GM13976 (cell line): ENCODE measurements around the gene WNK4.

Source experiments
- DNase-seq: peaks from one replicate; pipeline ENCODE4 v3.0.0; 2012; ENCODE audit warnings: low spot score
- in situ Hi-C: fragments of 300-500 bp; cut with MboI; formaldehyde crosslinking; loops from one replicate; pipeline ENCODE4 v1.12.0; 2022; ENCODE audit warnings: low sequenced_read_pairs, mixed read lengths, inconsistent platforms; ENCODE audit not compliant: unreplicated experiment
- TF ChIP-seq, protein P1 (sequence below): IDR thresholded peaks from 2 replicates; pipeline ENCODE4 v1.5.1; 2012; ENCODE audit warnings: borderline replicate concordance, mild to moderate bottlenecking; ENCODE audit not compliant: insufficient read depth; ENCODE audit errors: extremely low read depth, missing control alignments, control extremely low read depth

The WNK4 gene

DNA sequence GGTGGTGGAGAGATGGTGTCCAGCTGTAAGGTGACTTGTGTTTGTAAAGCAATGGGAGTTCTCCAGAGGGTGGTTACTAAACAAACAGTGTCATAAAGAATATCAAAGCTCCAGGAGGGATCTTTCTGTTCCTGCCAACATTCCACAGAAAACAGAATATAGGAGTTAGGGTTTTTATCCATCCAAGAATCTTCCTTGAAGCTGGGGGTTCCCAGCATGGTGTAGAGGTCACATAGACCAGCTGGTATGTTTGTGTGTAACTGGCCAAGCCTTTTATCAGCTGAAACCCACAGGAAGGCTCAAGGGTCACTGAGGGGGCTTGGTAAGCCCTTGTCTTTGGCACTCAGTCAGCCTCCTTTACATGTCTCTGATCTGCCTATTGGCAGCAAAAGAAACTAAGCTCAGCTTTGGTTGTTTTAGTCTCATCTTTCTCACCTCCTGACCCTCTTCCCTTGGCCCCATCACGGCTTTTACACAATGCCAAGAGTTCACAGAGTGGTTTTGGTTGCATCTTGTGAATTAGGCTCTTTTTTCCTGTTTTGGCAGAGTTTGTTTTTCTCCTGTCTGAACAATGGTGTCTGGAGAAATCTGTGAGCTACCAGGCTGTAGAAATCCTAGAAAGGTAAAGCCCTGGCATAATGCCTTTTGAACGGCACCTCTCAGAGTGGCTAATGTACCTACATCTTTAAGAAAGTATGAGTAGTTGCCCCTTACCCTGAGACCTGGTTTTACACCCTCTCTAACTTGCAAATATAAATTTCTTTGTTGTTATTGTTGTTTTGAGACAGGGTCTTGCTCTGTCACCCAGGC, 22.9 kb downstream of the WNK4 start:
- no peak for DNase-seq
- TF ChIP-seq, protein P1, sequence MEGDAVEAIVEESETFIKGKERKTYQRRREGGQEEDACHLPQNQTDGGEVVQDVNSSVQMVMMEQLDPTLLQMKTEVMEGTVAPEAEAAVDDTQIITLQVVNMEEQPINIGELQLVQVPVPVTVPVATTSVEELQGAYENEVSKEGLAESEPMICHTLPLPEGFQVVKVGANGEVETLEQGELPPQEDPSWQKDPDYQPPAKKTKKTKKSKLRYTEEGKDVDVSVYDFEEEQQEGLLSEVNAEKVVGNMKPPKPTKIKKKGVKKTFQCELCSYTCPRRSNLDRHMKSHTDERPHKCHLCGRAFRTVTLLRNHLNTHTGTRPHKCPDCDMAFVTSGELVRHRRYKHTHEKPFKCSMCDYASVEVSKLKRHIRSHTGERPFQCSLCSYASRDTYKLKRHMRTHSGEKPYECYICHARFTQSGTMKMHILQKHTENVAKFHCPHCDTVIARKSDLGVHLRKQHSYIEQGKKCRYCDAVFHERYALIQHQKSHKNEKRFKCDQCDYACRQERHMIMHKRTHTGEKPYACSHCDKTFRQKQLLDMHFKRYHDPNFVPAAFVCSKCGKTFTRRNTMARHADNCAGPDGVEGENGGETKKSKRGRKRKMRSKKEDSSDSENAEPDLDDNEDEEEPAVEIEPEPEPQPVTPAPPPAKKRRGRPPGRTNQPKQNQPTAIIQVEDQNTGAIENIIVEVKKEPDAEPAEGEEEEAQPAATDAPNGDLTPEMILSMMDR, result no peak
- in situ Hi-C loops, result no loop called here

DNA sequence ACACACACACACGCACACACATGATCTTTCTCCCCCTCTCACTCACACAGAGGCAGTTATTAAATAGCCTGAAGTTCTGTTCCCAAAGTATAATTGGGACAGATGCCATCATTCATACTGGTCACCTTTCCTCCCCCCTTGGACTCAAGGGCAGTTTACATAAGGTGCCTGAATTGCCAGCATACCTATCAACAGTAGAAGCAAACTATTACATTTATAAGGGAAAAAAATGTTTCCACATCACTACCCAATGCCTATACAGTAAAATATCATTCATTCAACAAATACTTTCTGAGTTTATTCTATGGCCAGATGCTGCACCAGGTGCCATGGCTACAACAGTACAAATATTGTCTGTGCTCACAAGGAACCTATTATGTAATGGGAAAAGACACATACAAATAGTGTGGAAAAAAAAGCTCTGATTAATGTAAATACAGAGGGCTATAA, 24.5 kb downstream of the WNK4 start:
- DNase-seq, result no peak
- in situ Hi-C loops, result no loop called here
- TF ChIP-seq, protein P1, result no peak

DNA sequence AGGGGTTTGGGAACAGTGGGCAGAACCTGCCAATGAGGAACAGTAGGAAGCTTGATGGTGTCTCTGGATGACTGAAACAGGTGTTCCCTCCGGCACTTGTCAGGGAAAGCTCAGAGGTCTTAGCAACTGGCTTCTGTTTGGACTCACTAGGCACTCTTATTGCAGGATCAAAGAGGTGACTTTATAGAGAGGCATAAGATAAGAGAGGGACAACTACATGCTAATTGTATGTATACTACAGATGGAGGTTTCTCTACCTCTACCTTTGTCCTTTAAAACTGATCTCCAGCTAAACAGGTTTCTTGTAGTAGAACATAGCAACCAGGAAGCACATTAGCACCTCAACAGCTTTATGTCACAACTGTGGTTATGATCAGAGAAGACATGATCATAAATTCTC, 25.8 kb downstream of the WNK4 start:
- in situ Hi-C loops, result no loop called here

DNA sequence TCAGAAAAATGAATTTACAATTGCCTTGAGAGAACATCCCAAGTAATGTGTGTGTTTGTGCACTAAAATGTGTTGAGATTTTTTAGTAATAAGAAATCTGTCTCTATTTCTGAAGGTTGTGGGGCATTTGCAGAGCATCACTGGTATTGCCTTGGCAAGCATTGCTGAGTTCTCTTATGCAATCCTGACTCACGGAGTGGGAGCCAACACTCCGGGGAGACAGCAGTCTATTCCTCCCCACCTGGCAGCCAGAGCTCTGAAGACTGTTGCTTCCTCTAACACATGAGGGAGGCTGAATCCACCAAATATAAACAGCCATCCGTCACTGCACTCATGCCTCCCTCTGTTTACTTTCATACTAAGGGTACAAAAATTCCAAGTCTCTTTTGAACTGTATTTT, 28.8 kb downstream of the WNK4 start:
- TF ChIP-seq, protein P1, result no peak
- in situ Hi-C loops, result no loop called here
- no peak for DNase-seq

More for the DNA sequence above, 25.8 kb downstream of the WNK4 start:
- no peak for DNase-seq
- TF ChIP-seq, protein P1, result no peak

DNA sequence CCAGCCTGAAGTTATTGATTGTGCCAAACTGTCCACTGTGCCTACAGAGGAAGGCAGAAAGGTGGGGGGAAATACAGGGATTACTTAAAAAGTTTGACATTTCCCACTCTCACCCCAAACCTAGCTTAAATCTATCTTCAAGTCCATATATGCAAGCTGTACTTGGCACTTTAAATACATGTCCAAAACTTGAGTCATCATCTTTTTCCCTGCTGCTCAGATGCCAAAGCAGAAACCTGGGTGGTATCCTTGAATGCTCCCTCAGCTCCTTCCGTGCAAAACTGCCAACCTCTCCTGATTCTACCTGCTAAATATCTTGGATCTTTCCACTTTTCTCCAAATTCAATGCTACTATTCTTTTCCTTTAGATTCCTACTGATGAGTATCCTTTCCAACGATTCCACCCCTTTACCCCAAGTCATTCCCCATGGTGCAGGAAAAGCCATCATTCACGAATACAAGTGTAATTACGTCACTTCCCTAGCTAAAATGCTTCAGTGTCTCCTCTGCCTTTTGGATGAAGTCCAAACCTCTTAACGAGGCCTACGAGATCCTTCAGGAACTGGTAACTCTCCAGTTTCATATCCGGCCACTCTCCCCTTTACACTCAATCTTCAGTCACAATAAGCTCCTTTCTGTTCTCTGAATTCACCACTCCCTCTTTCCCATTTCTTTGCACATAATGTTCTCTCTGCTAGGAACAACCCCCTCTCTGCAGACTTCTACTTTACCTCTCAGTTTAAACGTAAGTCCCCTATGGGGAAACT, 34.4 kb downstream of the WNK4 start:
- TF ChIP-seq, protein P1, result no peak
- no peak for DNase-seq
- in situ Hi-C loops, result no loop called here

DNA sequence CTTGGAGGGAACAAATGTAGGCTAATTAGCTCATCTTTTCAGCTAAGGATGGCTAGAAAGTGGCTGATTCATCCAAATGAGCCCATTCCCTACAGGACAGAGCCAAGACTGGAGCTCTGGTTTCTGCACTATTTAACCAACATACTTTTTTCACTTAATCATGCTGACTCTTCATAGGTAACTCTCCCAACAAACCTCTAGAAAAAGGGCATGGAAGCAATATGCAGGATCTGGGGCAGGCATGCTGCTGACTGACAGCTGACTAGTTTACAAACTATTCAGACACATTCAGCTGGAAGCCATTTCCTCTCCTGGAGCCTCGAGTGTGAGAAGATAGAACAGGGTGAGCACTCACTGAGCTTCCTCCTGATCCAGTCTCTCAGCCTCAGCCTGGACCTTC, 37.5 kb downstream of the WNK4 start:
- in situ Hi-C loops, result no loop called here
- DNase-seq, result no peak
- TF ChIP-seq, protein P1, result no peak
